GM19193 (cell line): ENCODE measurements around the gene TRIM49B.
"Not testable (repeated sequence)": the region's sequence is repeated elsewhere in the genome, so short reads cannot be mapped to it uniquely, and the experiment has no call there.

Source experiments
- POLR2A ChIP-seq: IDR thresholded peaks from 4 replicates; pipeline ENCODE4 v1.6.1; 2011; ENCODE audit not compliant: insufficient read depth, insufficient read length; ENCODE audit errors: extremely low read depth

TRIM49B gene

GRCh38 chr11:49028523-49028922 is at the start of gene TRIM49B:
TRIM49B (plus strand) TSS chr11:49028823; CDS start chr11:49031600, 2,777 bp downstream.
- TF ChIP-seq POLR2A = not testable (repeated sequence)

- not testable (repeated sequence) for TF ChIP-seq POLR2A
Observed at GRCh38 chr11:48983785-48984184, 44.8 kb upstream of the TRIM49B start, which contains the start of gene TRIM51G. TRIM51G (minus strand) TSS chr11:48983885; CDS start chr11:48981695, 2,190 bp downstream.

GRCh38 chr11:49059012-49059411 is 30.4 kb downstream of the TRIM49B start, which contains the start of gene TRIM64C:
TRIM64C (minus strand) TSS chr11:49059112; CDS start chr11:49059112, 0 bp downstream.
- not testable (repeated sequence) for TF ChIP-seq POLR2A
